Activated CD4-positive, alpha-beta T cell treated with anti-CD3 and anti-CD28 coated beads for 1 hour (primary cell): Measurements from ENCODE around the gene SCUBE2.
"Not testable (repeated sequence)": the region's sequence is repeated elsewhere in the genome, so short reads cannot be mapped to it uniquely, and the experiment has no call there.

Experiments used
- DNase-seq: peaks from one replicate; pipeline ENCODE4 v3.0.0-alpha.2; 2020

SCUBE2 gene

GRCh38 chr11:9103542-9104276 is 12.3 kb upstream of the SCUBE2 start:
- no peak for DNase-seq

- DNase-seq = no peak
Observed at GRCh38 chr11:9099617-9100016, 8.2 kb upstream of the SCUBE2 start.

DNA sequence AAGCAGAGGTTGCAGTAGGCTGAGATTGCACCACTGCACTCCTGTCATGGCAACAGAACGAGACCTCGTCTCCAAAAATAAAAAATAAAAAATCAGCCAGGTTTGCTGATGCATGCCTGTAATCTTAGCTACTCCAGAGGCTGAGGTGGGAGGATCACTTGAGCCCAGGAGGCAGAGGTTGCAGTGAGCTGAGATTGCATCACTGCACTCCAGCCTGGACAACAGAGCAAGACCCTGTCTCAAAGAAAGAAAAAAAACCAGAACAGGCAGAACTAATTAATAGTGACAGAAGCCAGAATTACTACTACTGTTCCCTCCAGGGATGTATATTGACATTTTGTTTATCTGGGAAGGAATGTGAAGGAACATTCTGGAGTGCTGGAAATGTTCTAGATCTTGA is 7.1 kb upstream of the SCUBE2 start:
- DNase-seq = not testable (repeated sequence)

- DNase-seq = not testable (repeated sequence)
Observed at GRCh38 chr11:9097186-9097943, 6.0 kb upstream of the SCUBE2 start.

GRCh38 chr11:9096427-9096826 is 5.0 kb upstream of the SCUBE2 start:
- no peak for DNase-seq

DNA sequence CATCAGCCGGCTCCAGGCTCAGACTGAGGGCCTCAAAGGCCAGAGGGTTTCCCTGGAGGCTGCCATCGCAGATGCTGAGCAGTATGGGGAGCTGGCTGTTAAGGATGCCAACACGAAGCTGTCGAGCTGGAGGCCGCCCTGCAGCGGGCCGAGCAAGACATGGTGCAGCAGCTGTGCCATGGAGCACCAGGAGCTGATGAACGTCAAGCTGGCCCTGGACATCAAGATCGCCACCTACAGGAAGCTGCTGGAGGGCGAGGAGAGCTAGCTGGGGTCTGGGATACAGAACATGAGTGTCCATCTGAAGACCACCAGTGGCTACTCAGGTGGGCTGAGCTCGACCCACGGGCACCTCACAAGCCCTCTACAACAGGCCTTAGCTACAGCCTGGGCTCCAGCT is 4.0 kb upstream of the SCUBE2 start:
- DNase-seq = no peak

GRCh38 chr11:9094420-9094819 is 3.0 kb upstream of the SCUBE2 start:
- no peak for DNase-seq

GRCh38 chr11:9092853-9093778 is 1.7 kb upstream of the SCUBE2 start:
- DNase-seq = no peak

- DNase-seq = no peak
Observed at GRCh38 chr11:9092072-9092471, 673 bp upstream of the SCUBE2 start.

GRCh38 chr11:9090488-9091043 is 833 bp downstream of the SCUBE2 start:
- no peak for DNase-seq

DNA sequence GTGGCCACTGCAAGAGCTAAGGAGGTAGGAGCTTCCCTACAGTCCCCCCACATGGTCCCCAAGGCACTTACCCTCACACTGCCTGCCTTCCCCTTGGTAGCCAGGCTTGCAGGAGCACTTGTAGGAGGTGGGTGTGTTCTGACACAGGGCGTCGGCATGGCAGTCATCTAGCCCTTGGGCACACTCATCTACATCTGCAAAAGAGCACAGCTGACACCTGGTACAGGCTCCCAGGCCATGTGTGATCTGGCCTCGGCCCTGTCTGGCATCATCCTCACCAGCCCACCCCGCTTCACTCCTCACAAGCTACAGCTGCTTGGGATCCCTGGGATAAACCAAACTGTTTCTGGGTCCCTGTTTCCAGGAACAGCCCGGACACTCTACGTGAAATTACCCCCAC is 1.8 kb downstream of the SCUBE2 start:
- DNase-seq = no peak

DNA sequence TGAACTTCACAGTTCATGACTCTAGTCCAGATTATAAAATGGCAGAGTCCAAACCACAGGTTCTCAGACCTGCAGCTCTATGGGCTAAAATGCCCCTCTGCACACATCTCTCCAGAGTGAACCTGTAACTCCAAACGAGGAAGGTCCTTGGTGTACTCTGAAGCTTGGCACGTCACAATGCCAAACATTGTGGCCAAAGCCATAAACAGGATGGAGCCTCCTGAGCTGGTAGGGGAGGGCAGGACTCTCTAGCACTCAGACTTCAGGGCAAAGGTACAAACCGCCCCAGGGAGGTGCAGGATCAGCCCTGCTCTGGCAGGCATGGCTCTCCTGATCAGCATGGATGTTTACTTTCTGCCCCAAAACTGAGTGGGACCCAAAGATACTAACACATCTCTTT is 2.3 kb downstream of the SCUBE2 start:
- DNase-seq = no peak

DNA sequence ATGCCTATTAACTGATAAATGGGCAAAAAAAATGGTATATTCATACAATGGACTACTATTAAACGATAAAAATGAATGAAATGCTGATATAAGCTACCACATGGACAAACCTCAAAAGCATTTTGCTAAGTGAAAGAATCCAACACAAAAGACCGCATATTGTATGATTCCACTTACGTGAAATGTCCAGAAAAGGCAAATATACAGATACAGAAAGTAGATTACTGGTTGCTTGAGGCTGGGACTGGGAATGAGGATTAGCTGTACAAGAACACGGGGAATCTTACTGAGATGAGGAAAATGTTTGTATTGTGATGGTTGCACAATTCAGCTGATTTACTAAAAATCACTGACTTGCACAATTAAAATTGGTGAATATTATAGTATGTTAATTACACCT is 8.8 kb downstream of the SCUBE2 start:
- no peak for DNase-seq

DNA sequence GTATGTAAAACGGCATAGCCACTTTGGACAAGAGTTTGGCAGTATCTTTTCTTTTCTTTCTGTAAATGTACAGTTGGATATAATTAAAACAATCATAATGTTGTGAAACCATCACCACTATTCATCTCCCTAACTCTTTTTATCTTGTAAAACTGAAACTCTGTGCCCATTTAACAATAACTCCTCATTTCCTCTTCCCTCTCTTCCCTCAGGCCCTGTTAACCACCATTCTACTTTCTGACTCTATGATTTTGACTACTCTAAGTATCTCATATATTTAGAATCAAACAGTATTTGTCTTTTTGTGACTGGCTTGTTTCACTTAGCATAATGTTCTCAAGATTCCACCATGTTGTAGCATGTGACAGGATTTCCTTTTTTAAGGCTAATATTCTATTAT is 10.2 kb downstream of the SCUBE2 start:
- no peak for DNase-seq

DNA sequence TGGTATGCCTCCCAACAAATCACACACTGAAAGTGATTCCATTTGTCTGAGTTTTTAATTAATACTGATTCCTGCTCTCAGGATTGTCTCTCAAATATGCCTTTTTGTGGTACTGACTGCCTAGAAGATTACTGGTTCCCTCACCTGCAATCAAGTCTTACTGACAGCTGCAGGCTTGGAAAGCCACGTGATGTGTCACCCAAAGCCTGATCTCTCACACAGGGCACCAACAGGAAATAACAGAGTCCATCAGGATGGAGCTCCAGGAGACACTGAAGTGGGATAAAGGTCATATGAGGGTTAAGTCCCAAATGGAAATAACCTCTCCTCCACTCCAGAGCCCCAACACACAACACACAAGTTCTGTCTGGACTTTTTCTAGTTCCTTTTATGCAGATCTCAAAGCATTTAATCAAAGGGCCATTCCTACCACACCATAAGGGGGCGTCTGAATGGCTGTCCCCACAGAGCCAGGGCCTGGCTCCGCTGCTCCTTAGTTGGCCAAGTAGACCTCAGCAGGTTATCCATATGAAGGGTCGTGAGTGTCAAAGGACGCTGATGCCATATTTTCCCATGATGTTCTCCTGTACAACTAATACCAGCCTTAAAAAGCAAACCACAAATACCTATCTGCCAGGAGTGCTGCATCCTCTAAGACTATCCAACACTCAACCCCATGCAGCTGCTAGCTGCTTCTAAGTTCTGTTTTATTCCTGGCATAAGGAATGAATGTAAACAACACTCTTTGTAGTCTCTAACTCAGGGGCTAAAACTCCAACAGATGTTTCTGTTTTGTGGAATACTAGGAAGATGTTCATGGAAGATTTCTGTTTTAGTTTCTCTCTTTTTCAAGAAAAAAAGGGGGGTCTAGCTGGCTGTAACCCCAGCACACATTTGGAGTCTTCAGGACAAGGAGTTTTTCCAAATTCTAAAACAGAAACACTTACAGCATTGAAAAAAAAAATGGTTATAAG is 13.0 kb downstream of the SCUBE2 start:
- no peak for DNase-seq

DNA sequence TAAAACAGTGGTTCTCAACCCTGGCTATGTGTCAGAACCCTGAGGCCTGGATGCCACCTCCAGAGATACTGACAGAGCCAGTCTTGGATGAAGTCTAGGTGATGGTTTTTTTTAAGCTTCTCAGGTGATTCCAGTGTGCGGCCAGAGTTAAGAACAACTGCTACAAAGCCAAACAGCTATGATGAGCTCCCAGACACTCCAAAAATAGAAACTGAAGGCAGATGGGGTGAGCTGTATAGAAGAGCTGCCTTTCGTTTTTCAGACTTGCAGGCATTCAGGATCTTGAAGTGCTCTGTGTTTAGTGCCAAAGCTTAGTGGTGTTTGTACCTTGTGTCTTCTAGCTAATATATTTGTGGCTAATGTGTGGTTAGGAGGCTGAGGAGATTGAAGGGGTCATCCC is 14.2 kb downstream of the SCUBE2 start:
- DNase-seq = no peak

GRCh38 chr11:9076661-9077060 is 14.7 kb downstream of the SCUBE2 start:
- no peak for DNase-seq

DNA sequence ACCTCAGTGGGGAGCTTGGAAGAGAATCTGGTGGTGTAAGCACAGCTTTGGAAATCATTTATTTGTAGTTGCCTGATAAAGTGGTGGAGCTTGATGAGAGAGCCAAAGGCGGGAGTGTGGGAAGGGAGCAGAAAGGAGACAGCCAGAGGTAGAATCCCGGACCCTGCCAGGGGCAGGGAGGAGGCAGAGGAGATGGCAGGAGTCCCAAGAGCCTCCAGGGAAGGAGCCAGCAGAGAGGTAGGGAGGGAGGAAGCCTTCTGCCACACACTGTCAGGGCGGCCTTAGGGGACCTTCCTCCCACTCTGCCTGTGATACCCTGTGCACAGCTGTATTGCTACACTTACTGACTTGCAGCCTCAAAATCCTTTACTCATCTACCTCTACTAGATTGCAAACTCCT is 15.4 kb downstream of the SCUBE2 start:
- no peak for DNase-seq

DNA sequence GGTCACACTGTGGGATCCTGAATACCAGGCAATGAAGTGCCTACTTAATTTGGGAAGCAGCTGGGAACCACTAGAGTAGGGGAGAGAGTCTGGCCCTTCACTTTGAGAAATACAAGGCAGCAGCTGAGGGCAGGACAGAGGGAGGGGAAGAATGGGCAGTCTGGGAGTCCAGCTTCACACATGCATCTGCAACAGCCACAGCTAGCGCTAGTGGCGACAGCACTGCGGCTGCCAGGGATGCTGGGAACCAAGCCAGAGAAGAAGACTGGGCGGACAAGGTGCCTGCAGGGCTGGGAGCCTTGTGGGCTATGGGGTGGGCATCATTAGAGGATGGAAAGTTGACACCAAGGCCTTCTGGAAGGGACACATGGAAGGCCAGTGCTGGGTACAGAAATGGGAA is 15.8 kb downstream of the SCUBE2 start:
- no peak for DNase-seq

- DNase-seq = no peak
Observed at GRCh38 chr11:9074338-9075029, 16.9 kb downstream of the SCUBE2 start.
